HG02870 (cell line): ENCODE results near the gene ITPRID2.
A peak's percentile ranks its signal among the peaks of the same experiment; 100 is the strongest.

ENCODE experiments used
- ATAC-seq: cut with Tn5 transposase; IDR thresholded peaks from one replicate; pipeline ENCODE4 v1.9.1; 2021; ENCODE audit warnings: mild to moderate bottlenecking, moderate library complexity; ENCODE audit not compliant: unreplicated experiment

Gene ITPRID2

DNA sequence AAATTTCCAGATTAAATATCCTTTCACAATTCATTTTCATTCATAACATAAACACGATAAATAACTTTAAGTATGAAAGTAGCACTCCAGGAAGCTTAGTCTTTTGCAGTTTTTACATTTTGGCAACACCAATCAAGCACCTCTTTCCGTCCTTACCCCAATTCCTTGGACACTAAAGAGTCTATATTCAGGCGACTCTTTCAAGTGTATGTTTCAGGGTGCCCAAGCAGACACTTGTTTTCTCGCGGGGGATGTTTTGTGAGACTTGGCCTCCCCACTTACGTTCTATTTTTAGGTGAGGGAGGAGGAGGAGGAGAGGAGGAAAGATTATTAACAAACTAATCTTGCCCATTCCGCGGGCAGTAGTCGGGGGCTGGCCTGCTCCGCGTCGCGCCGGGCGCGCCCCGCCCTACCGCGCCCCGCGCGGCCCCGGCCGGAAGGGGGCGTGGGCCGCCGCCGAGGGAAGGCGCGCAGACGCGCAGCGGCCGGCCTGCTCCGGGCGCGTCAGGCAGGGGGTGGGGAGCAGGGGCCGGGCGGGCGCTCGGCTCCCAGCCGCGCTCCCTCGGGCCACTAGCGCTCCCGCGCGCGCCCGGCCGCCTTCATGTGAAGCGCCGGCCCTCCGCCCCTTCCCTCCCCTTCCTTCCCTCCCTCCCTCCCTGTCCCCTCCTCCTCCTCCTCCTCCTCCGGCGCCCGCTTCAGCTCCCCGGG, at the start of gene ITPRID2:
TSS of gene ITPRID2 (plus strand) at position 473 of the 708 bp plus-strand sequence. CDS start 337 bp downstream, outside the sequence.
- peak; percentile 83 for ATAC-seq

DNA sequence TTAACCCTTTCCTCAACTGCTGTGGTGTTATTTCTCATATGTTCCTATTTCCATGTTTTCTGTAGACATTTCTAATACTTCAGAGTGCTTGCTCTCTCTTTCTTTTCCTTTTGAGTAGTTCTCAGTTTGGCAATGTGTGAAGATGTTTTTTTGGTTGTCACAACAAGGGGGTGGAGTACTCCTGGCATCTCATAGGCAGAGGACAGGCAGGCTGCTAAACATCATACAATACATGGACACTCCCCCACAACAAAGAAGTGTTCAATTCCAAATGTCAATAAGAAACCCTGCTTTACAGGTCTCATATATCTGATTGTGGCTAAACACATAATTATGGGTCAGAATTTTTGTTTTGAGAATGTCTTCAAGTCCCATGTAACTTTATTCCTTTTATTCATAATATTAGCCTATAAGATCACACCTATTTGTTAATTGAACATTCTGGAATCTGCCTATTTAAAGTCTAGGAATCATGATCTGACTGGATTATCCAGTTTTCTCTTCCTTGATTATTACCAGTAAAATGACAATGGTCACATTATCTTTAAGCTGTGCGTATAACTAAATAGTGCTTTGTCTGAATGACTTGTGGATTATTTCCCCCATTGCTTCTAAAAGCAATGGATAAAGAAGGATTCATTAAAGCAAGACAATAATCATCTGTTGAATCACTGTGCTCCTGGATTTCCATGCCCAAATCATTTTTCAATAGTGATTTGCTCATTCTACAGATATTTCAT, 46.8 kb upstream of the ITPRID2 start:
- no peak for ATAC-seq

DNA sequence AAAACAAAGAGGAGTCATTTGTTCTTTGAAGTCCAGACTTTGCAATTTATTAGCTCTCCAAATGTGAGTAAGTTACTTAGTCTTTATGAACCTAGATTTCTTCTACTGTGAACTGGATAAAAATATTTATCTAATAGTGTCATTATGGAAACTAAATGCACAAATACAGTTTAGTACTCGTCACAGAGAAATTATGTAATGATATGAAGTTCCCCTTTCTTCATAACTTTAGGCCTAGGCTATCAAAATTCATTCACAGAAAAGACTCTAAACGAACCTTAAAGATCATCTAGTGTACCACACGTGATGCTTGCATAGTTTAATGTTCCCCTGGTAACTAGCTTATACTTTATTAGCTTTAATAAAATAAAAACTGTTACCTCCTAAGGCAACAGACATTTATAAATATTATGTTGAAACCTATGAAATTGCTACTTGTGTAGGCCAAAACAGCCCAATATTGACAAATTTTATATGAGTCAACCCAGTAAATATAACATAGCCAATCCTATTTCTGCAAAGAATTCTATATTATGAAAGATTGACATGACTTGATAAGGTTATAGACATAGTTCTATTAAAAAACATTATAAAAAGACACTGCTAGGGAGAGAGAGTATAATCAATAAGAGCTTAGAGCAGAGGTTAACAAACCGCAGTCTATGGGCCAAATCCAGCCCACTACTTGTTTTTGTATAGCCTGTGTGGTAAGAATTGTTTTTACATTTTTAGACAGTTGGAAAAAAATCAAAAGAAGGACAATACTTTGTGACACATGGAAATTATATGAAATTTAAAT, 44.9 kb upstream of the ITPRID2 start:
- no peak for ATAC-seq

DNA sequence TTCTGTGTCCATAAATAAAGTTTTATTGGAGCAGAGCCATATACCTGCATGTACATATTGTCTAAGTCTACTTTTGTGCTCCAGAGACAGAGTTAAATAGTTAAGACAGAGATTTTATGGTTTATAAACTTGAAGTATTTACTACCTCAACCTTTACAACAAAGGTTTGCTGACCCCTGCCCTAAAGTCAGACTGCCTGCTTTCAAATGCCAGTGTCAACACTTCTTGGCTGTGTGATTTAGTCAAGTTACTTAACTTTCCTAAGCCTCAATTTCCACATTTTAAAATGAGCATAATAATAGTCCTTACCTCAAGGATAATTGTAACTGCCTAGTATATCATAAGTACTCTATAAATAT, 44.4 kb upstream of the ITPRID2 start:
- ATAC-seq: no peak

DNA sequence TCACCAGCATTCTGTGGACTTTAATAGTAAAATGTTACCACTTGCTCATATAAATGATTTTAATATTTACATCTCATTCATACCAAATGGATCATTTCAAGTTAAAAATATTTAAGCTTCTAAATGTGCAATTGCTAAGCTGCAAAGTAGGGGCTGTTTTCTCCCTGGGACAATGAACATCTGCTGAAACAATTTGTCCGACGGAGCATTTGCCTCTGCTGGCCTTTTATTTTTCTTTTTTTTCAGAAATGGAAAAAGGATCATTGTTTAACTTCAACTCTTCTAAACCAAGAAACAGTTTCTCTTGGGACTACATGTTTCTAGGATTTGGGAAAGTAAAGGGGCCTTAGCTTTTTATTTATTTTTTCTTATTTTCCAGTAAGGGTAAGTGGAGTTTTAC, 43.8 kb upstream of the ITPRID2 start:
- ATAC-seq: no peak

DNA sequence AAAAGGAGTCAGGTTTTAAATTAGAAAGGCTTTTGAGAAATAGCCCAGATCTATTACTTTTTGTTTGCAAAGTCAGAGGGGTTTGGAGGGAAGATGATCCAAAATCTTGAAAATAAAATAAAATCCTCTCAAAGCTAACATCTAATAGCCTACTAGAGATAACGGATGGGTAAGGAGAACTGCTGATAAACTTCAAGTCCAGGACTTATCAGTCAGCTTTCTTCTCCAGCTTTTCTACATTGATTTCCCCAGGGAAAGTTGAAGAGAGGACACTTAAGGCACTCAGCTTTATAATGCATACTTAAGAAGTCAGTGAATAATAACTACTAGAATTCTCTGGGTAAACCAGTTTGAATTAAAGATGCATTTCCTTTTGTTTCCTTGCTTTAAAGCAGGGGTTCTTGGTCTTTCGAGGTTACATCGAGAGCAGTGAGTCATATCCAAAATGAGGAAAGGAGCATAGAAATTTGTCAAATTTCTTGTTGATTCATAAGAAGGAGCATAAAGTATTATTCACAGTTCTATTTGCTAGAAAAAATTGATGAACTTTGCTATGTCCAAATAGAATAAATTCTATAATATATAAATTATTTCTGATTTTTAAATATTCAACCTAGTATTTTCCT, 43.2 kb upstream of the ITPRID2 start:
- no peak for ATAC-seq

DNA sequence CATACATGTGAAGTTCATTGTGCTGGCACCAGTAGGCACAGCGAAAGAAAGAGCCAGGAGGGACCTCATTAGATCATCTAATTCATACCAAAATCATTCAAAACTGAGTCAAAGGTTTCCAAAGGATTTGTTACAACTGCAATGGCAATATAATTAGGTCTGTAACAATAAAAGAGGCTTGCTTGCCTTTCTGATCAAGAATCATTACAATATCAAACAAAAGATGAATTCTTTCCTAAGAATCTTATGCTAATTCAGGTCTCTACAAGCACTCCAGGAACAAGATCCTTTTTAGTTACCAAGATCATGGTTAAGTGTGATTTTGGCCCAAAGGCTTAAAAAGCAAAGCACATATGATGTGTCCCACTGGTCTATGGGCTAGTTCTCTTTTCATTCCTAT, 41.9 kb upstream of the ITPRID2 start:
- no peak for ATAC-seq

DNA sequence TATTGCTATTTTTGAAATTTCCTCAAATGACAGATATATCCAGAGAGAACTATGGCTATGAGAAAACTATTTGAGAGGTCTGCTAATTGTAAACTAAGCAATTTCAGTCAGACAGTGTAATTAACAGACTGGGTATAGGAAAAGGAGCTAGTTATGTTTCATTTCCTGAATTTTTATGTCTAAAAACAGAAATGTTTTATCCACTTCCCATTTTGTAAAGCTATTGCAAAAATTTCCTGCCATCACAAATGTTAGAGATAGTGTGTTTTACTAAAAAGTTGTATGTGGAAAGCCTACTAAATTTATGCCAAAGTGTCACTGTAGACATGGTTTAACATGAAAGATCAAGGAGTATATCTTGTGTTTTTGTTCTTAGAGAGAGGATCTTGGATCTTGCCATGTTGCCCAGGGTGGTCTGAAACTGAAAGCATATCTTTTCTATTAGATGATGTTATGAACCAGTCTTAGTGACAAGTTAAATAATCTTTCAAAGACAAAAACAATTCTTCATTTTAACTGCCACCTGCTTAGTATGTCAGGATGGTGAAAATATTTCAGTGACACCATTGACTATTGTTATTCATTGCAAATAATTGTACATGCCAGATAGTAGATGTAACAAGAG, 40.5 kb upstream of the ITPRID2 start:
- ATAC-seq: no peak

DNA sequence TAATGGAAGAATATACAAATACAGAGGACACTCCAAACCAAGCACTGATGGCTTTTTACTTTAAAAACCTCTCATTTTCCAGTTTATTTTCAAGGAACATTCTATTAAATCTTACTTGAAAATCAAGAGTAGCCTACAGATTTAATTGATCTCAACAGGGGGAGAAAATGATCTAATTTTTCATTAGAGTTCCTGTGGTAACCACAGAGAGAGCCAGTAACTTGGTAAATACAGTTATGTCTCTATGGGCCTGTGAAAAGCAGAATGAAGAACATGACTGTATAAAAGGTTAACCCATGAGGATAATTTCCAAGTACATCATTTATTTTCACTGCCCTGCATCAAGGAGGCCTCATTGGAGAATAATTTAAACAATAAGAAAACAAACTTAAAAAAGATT, 39.8 kb upstream of the ITPRID2 start:
- ATAC-seq: no peak

DNA sequence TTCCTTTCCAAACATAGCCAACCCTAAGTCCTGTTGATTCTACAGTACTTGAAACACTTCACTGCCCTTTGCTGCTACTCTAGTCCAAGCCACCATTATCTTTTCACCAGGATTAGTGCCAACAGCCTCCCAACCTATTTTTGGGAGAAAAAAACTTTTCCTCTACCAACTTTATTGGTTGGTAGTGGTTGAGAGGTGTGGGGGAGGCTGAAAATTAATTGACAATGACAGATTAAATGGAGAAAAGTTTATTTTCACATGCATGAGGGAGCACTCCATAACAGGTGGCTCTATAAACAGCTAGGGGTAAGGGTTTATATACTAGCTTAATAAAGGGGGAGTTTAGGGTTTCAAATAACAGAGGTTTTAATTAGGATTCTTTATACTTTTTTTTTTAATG, 37.8 kb upstream of the ITPRID2 start:
- ATAC-seq: no peak

DNA sequence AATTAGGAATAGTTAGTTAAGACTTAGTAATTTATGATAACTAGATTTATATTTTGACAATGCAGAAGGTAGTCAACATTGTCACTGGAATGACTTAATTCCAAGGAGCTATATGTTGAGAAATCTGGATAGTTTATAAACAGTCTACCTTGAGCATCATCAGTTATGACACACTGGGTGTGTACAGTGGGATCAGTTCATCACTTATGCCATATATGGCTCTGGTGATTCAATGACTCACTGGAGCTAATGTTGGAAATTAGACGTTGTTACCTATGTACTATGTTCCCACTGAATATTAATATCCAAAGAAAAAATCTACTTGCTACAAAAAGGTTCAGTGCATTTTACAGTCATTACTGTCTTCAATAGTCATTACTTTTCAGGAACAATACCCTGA, 34.0 kb upstream of the ITPRID2 start:
- ATAC-seq: no peak

DNA sequence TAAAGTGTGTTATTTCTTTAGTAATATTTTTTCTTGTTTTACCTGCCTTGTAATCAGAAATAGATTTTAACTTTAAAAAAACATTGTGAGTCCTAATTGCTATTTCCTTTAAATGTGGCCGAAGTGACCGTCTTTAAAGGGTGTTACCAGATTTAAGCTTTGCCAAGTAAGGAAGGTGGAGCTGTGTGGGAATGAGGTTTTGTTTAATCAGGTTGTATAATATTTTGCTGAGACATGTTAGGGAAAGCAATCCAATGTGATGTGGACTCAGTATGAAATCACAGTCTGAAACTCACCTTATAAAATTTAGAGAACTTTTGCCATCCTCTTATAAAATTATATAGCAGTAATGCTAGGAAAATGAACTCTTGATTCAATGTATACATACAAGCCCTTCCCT, 32.9 kb upstream of the ITPRID2 start:
- no peak for ATAC-seq

DNA sequence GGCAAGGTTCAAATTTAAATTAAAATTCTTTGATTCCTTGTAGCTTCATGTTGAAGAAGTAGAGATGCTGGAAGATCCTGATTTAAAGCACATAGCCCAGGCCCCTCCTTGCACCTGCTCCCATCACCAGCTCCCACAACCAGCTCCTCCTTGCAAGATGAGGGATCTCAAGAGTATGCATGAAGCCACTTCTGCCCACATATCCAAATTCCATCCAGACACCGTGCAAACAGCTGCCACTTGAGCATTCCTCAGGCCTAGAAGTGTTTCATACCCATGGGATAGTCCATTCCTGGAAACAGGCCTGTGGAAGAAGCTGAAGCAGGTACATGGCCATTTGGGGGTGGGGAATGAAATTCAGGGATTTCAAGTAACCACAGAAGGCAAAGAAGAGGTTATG, 32.4 kb upstream of the ITPRID2 start:
- no peak for ATAC-seq

DNA sequence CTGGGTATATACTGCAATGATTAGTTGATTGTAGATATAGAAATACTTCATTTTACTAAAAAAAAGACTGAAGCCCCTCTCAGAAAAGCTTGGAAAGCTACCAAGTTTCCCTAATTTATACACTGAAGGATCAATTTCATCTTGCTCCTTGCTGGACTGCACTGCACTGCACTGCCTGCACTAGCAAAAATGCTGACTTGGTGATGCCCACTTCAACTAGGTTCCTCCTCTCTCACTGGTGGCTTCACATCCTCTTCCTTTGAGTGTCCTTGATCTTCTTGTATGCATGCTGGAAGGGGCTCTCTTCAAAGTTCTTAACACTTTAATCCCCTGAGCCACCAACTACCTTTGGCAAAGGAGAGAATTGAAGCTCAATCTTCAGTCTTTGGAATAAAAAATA, 31.7 kb upstream of the ITPRID2 start:
- no peak for ATAC-seq

DNA sequence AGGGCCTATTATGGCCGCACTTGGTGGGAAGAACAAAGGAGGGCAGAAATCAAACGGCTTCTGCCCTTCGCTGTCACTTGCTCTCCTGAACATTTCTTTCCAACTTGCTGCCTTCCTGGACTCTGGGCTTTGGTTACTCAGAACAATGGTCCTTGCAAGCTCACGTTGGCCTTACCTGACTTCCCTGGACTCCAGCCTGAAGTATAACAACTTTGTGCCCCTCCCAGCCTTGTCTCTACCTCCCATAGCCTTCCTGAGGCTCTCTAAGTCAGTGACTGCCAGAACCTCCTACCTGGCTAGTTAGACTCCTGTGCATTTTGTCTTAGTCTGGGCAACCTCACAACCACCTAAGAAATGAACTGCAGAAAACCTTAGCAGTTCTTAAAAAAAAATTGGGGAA, 30.2 kb upstream of the ITPRID2 start:
- ATAC-seq: no peak

DNA sequence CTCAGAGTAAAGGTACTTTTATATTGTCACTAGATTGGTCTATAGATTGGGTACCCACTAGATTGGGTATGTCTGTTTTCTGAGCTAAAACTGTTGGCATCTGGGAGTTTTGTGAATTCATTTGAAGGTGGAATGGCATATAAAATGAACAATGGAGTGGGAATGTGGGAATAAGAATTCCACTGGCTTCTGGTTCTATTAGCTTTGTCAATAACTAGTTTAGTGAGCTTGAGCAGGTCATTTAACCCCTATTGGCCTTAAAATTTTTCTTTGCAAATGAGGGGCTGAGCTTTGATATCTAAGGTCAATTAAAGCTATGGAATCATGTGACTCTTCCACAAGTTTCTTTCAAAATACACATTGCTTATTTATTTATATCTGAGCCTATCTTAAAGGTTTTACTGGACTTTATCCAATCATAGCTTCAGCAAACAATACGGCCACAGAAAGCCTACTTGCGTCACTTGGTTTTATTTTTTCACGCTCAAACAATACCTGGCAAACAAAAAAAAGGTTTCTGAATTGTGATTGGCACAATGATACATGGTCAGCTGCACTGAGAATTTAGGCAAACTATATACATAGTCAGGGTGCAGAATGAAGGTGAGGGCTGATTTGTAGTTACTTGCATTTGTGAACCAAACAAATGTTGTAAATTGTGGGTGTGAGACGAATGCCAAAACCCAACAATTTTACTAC, 28.8 kb upstream of the ITPRID2 start:
- ATAC-seq: no peak

DNA sequence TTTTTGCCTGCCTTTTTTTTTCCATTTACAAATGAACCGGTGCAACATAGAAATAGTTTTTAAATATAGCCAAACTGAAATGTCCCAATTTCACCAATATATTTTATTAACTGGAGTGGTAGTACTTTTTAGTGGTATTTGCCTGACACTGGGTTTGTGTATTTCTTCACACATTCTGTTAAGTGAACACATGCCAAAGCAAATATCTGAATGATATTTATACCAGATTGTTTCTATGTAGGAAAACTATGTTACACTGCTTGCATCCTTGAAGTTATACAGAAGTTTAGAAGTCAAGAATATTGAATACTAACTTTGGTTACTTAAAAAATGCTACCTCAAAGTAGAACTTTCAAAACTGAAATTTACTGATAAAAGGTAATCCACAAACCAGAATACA, 19.4 kb upstream of the ITPRID2 start:
- ATAC-seq: no peak

DNA sequence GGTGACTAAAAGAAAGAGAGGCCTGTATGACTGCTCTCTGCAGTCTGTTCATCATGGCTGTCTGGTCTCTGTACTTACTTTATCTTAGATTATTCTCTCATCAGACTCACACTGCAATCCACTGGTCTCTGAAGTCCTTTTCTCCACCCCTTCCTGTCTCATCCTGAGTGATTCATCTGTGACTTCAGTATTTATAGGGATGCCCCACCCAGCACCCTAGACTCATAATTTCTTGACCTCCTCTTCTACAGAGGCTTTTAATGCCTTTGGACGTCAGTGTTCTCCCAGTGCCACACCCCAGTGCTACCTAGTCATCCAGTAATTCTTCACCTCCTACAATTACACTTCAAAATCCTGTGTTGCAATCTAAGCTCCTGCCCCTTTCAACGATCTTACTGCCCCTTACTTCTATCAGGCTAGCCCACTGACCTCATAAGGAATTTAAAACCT, 14.9 kb upstream of the ITPRID2 start:
- ATAC-seq: no peak

DNA sequence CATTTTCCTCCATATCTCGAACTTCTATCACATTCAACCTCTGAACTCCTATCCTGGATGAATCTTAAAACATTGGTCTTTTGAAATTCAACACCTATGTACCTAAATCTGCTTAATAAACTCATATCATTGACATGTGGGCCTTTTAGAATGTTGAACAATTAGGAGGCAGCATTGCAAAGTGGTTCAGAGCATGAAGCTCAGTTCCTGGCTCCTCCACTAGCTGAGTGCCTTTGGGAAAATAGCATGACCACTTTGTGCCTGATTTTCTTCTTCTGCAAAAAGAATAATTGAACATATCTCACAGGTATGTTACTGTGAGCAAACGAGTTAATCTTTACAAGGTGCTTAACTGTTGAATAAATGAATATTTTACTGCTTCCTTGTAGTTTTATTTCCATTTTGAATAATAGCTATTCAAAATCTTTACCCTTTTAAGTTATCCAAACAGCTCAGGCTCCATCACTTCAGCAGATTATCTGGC, 14.3 kb upstream of the ITPRID2 start:
- ATAC-seq: no peak

DNA sequence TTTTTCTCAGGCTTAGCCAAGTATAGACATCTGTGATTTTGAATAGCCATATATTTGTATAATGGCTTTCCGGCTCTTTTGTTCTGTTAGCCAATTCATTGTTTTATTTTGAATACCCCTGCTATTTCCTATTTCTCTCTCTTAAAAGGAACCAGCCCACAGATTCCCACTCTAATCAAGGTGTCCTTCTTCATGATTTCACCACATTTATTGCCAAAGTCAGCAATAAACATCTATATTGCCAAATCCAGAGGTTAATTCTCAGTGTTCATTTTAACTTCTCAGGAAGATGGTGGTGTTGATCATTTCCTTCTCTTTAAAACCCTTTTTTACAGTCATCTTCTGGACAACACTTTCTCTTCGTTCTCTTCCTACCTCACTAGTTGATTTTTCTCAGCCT, 13.1 kb upstream of the ITPRID2 start:
- ATAC-seq: no peak
